Cardiac muscle cell (in vitro differentiated cells and primary cell): ENCODE measurements around the gene C4BPB. TPM values are rescaled to one million over a fixed set of nuclear protein-coding genes. Genes with fewer than 3 reads are reported as not detected.
"Not testable (repeated sequence)": the region's sequence is repeated elsewhere in the genome, so short reads cannot be mapped to it uniquely, and the experiment has no call there.

Experiments used
- DNase-seq, 2 donors: peaks; one replicate each; pipeline versions ENCODE4 v3.0.0 to v3.0.0-alpha.2; 2010 to 2017; ENCODE audit warnings: low read depth in 1 of 2, low spot score in 1 of 2
- H3K27ac ChIP-seq: fragments of 200-600 bp; sonication (generic); 2 replicates; pipeline ENCODE4 v1.5.1; 2016
- H3K27me3 ChIP-seq: fragments of 200-600 bp; sonication (generic); 2 replicates; pipeline ENCODE4 v1.6.0; 2016; ENCODE audit warnings: control low read depth
- H3K36me3 ChIP-seq: fragments of 200-600 bp; sonication (generic); 2 replicates; pipeline ENCODE4 v1.5.1; 2016; ENCODE audit warnings: control low read depth
- H3K4me1 ChIP-seq: fragments of 200-600 bp; sonication (generic); 2 replicates; pipeline ENCODE4 v1.8.1; 2017; ENCODE audit warnings: low read depth, mild to moderate bottlenecking, mixed run types
- H3K4me3 ChIP-seq: fragments of 200-600 bp; sonication (generic); 2 replicates; pipeline ENCODE4 v1.5.1; 2016; ENCODE audit warnings: mild to moderate bottlenecking
- H3K9me3 ChIP-seq: fragments of 200-600 bp; sonication (generic); 2 replicates; pipeline ENCODE4 v1.5.1; 2017; ENCODE audit warnings: low read depth, mild to moderate bottlenecking, control low read depth
- CTCF ChIP-seq: IDR thresholded peaks from 2 replicates; pipeline ENCODE4 v1.5.1; 2012; ENCODE audit warnings: low read depth, mild to moderate bottlenecking, low read length
- polyA plus RNA-seq: library from polyadenylated mRNA; unstranded; fragments of >200 nt; fragmentation: Nextera tagmentation; extraction: Ambion mirVana; gene quantifications from 2 replicates; pipeline ENCODE4 v1.2.1, GENCODE V29; 2016
- total RNA-seq: library from RNA; depleted of rRNA; stranded (reverse); fragments of >200 nt; gene quantifications from 2 replicates; pipeline ENCODE4 v1.2.3, GENCODE V29; 2016

C4BPB gene, protein sequence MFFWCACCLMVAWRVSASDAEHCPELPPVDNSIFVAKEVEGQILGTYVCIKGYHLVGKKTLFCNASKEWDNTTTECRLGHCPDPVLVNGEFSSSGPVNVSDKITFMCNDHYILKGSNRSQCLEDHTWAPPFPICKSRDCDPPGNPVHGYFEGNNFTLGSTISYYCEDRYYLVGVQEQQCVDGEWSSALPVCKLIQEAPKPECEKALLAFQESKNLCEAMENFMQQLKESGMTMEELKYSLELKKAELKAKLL
- total RNA-seq = not detected in 2 replicates
- polyA plus RNA-seq = not detected in 2 replicates

GRCh38 chr1:207088701-207089626, at the start of gene C4BPB:
Gene C4BPB, plus strand, starts transcription at chr1:207088860. Its CDS starts 672 bp downstream, at chr1:207089532.
- Histone ChIP-seq H3K9me3 (no peaks in the 10 kb centered on the region), H3K4me1 (peaks cover 2% of the 10 kb centered on the region), H3K4me3 (no peak within 1 kb of the TSS), H3K27ac (no peak within 1 kb of the TSS), H3K27me3 (no peaks in the 10 kb centered on the region), H3K36me3 (no peaks in the 10 kb centered on the region)
- TF ChIP-seq CTCF = no peak
- DNase-seq = peak in 1 of 2 donors; percentile 2

GRCh38 chr1:207039380-207040180, 49.1 kb upstream of the C4BPB start:
- Histone ChIP-seq H3K27me3 (peaks cover 18% of the 10 kb centered on the region), H3K9me3 (no peaks in the 10 kb centered on the region), H3K4me3 (no peak overlapping the region), H3K36me3 (no peaks in the 10 kb centered on the region), H3K4me1 (peaks cover 14% of the 10 kb centered on the region), H3K27ac (peak overlapping the region; percentile 24)
- TF ChIP-seq CTCF = no peak
- DNase-seq = no peak

- DNase-seq = no peak
- Histone ChIP-seq H3K27ac (peak overlapping the region; percentile 24), H3K27me3 (peaks cover 18% of the 10 kb centered on the region), H3K4me1 (peaks cover 14% of the 10 kb centered on the region), H3K36me3 (no peaks in the 10 kb centered on the region), H3K9me3 (no peaks in the 10 kb centered on the region), H3K4me3 (no peak overlapping the region)
- no peak for TF ChIP-seq CTCF
These were observed 48.5 kb upstream of the C4BPB start for GRCh38 chr1:207040181-207040533.

DNA sequence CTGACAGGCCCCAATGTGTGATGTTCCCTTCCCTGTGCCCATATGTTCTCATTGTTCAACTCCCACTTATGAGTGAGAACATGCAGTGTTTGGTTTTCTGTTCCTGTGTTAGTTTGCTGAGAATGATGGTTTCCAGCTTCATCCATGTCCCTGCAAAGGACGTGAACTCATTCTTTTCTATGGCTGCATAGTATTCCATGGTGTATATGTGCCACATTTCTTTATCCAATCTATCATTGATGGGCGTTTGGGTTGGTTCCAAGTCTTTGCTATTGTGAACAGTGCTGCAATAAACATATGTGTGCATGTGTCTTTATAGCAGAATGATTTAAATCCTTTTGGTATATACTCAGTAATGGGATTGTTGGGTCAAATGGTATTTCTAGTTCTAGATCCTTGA, 47.3 kb upstream of the C4BPB start:
- not testable (repeated sequence) for H3K36me3 ChIP-seq, H3K9me3 ChIP-seq, DNase-seq, H3K4me3 ChIP-seq, H3K27ac ChIP-seq
- Histone ChIP-seq H3K4me1 (peaks cover 14% of the 10 kb centered on the region), H3K27me3 (peaks cover 17% of the 10 kb centered on the region)

- Histone ChIP-seq H3K4me1 (peaks cover 20% of the 10 kb centered on the region), H3K9me3 (no peaks in the 10 kb centered on the region), H3K27ac (no peak overlapping the region), H3K36me3 (peaks cover 10% of the 10 kb centered on the region), H3K27me3 (no peaks in the 10 kb centered on the region), H3K4me3 (no peak overlapping the region)
- no peak for TF ChIP-seq CTCF
- no peak for DNase-seq
These were observed 43.2 kb upstream of the C4BPB start for GRCh38 chr1:207045453-207045852.
